Activated CD8-positive, alpha-beta memory T cell treated with anti-CD3 and anti-CD28 coated beads, Interleukin-2, amount 50 U/mL, for 24 hours (primary cell): Measurements from ENCODE around the gene FOXC1.

Experiments
- DNase-seq: peaks from one replicate; pipeline ENCODE4 v3.0.0-alpha.2; 2020; ENCODE audit errors: extremely low read depth

The FOXC1 gene

DNA sequence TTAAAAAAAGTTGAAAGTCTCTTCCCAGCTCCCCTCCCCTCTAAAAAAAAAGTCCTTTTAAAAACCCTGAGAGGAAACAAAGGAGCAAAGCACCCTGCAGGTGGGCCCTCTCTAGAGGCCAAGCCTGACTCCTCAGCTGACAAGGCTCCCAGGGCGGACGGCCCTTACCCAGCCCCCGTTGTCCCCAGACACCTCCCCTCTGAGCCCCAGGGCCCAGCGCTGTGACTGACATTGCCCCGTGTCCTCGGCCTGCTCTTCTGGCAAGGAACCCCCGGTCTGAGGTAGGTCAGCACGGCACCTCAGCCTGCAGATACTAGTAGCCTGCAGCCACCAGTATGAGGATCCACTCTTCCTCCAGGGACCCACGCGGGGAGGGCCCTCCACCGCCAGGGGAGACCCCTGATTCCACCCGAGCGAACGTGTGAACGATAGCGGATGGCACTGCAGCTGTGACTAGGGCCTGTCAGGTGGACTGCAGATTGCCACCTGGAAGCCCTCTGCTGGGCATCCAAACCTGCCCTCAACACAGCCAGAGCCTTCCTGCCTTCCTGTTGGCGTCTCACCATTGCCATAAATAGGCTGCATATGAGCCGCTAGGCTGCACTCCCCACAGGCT, 34.2 kb downstream of the FOXC1 start:
- DNase-seq: no peak

DNA sequence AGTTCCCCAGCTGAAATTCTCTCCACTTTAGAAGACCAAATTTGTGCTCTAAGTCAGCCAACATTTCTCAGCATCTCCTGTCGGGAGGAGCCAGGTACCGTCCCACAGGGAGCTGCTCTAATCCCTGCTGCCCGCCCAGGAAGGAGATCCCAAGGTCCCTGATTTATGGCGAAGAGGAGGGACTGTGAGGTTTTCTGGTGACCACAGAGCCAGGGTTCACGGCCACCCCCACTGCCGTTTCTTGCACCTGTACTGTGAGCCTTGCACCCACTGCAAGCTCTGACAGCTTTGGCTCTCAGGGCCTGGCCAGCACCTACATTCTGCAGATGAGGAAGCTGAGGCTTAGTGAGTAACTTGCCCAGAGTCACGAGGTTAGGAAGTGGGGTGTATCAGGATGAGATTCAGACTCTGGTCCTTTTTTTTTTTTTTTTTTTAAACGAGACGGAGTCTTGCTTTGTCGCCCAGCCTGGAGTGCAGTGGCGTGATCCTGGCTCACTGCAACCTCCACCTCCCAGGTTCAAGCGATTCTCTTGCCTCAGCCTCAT, 34.9 kb downstream of the FOXC1 start:
- no peak for DNase-seq

DNA sequence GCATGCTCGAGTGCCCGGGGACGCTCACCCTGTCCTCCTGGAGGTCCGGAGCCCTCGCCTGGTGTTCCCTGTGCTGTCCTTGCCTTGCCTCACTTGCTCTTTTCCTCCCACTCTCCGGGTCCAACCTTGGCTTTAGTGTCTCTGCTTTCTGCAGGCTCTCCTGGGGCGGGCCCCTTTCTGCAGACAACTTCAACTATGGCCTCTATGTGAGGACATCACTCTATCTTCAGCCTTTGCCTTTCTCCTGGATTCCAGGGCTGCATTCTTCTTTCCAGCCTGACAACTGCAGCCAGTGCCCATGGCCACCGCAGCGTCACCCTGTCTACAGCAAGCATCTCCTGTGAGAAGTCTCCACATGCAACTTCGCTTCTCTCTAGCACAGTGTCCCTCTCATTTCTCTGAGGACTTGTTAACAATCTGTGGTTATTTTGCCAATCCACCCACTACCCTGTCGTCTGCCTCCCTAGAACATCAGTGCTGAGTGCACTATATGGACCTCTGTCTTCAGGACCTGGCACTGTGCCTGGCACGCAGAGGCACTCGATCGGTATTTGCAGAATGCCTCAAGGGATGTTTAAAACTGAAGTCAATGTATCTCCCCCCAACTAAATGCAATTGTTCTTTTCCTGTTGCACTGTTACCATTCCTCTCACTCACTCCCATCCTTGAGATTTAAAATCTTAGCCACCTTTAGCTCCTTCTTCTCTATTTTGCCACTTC, 35.9 kb downstream of the FOXC1 start:
- no peak for DNase-seq

DNA sequence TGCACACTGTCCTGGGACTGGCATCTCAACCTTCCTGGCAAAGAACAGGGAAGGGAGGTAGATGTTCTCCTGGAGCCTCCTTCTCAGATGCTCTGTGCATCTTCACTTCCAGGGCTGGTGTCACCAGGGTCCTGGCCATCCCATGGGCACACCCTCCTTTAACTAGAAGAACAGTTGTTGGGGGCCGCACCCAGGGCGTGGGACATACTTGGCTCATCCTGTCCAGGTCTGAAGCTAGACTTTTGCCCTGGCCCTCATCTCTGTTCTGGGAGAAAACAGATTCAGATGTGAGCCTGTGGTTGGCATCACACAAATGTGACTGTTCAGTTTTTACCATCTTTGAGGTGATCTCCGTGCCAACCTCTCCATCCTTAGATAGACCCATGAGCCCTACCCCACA, 41.6 kb downstream of the FOXC1 start:
- DNase-seq: no peak

DNA sequence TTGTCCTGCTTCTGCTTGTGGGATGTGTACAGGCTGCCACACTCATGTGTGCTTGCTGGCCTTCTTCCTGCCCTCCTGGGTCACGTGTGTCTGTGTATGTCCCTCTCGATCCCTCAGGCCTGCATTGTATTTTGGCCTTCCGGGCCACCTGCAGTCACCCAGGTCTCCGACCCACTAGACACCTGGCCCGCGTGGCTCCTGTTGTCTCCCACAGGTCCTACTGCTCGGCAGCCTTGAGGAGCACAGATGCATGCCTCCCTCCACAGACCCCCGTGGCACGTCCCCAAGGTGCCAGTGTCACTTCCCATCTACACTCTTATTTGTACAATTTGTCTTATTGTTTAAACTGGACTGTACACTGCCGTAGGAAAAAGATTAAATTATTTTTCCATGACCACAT, 43.1 kb downstream of the FOXC1 start:
- no peak for DNase-seq

DNA sequence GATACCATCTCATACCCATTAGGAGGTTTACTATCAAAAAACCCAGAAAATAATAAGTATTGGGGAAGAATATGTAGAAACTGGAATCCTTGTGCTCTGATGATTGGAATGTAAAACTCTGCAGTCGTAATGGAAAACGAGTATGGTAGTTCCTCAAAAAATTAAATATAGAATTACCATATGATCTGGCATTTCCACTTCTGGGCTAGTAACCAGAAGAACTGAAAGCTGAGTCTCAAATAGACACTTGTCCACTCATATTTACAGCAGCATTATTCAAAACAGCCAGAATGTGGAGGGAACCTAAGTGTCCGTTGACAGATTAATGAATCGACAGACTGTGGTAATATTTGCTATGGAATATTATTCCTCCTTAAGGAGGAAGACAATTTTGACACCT, 44.3 kb downstream of the FOXC1 start:
- no peak for DNase-seq

DNA sequence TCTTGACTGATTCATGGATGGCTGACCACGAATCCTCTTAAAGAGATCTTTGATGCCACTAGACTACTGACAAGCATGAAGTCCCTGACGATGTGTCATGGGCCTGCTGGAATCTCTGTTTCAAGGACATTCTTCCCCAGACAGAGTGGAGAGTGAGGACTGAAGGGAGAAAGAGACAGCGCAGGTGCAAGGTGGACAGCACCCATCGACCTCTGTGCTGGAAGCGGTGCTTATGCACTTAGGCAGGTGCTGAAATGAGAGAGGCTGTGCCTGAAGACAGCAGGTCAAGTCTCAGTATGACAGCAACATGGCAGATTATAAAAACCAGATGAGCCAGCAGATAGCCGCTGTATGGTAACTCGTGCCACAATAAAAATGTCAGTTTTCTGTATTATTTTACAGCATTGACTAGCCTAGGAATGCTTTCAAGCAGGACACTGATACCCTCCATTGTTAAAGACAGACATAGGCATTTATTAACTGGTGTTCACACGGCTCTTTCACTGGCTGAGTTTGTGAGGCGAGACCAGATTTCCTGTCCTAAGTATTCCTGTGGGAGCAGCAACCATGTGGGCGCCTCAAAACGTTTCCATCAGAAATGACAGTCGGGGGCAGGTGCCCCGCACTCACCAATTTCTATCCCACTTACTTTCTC, 47.5 kb downstream of the FOXC1 start:
- no peak for DNase-seq

DNA sequence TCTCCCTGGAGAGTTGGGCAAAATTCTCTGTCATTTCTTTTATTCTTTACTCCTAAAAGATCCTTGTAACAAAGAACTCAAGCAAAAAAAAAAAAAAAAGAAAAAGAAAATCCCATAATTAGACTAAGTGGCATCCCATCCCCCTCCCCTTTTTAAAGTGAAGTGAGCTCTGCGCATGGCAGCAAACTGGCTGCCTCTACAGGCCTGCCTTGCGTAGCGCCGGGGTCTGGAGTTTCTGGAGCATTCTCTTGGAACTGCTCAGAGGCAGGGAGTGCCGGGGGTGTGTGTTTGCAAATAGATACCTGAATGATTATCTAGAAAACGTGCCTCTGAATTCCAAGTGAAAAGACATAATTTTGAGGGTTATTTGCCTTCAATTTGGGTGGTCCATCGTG, 48.1 kb downstream of the FOXC1 start:
- DNase-seq: no peak

DNA sequence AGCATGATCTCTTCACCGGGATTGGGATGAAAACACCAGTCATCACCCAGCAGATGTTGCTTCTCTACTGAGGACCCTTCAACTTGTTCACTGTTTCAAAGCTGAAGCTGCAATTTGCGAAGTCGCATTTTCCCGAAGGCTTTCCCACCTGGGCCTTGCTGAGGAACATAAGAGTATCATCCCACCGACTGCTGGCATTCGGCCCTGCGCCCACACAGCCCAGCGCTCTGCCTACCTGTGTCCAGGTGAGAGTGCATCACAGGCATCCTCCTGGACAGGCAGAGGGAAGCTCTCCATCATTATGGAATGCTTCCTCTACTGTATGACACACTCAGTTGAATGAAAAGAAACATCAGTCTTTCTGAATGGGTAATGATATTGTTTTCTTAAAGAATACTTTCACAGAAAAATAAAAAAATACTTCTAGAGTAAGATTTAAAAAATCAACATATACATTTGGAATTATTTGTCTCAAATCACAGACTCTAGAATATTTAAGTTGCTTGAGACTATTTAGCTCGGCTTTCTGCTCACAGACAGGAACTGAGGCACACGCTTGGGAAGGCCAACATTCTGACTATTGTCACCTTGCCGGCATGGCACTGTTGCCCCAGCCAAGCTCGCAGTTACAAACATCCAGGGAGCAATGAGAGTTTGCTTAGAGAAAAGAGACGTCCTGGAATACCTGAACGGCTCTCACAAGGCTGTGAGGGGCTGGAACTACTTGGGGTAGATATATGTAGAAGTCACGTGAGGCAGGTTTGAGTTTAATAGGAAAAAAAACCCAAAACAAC, 48.7 kb downstream of the FOXC1 start:
- DNase-seq: no peak

DNA sequence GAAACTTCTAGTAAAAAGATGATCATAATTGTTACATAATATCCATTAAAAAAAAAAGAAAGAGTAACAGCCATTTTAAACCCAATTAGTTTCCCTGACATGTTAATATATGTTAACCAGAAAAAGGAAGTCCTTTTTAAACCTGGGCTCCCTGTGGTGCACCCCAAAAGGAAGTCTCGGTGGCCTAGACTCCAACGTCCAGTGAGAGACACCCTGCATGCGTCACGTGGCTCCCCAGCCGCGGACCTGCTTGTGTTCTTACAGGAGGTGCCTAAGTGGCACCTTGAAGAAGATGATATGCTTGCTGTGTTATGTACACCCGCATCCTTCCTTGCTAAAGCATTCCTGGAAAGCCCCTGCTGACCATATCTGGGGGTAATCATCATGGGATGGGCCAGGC, 50.1 kb downstream of the FOXC1 start:
- DNase-seq: no peak

DNA sequence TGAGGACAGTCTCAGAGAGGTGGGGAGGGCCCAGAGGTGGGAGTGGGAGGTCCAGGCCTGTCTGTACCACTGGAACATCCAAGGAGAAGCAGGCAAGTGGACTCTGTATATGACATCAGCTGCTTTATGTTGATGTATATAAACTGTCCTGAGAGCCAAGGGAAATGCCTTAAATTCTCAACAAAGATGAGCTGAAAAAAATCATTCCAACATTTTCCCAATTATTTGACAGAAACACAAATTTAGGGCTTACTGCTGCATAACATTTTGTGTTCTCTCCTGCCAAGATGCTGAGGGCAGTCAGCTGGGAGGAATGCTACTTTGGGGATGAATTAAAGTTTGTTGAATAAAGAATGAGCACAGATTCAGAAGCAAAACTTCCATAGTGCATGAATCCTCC, 52.8 kb downstream of the FOXC1 start:
- no peak for DNase-seq
